ENCODE data around the gene PTPRC. TPM values are rescaled to one million over a fixed set of nuclear protein-coding genes. Genes with fewer than 3 reads are reported as not detected.

The PTPRC gene
- total and polyA plus RNA-seq, 12 donors: 1.0 to 62.7 (median 5.3) TPM

GRCh38 chr1:198711837-198712236 lies 73.0 kb downstream of the PTPRC start:
- no peak for TF ChIP-seq CTCF (IDR thresholded peaks at IDR 0.05)
- WGBS, 2 donors: 74 to 95% methylated on average over 1 of the region's 1 CpG
- no peak for ATAC-seq
- intact Hi-C loops (cut with DNase I): no loop called here
- H3K4me1 ChIP-seq: no peaks in the 10 kb centered on the region
- H3K36me3 ChIP-seq: peaks cover 0 to 94% (median 0%) of the 10 kb centered on the region in 9 donors
- H3K9me3 ChIP-seq: no peaks in the 10 kb centered on the region
- no peak for DNase-seq
- H3K27me3 ChIP-seq: no peaks in the 10 kb centered on the region
- H3K4me3 ChIP-seq: no peak overlapping the region
- no peak overlapping the region for H3K27ac ChIP-seq

- intact Hi-C loops (cut with DNase I): no loop called here
- Histone ChIP-seq H3K27ac (no peak overlapping the region), H3K36me3 (peaks cover 0 to 94% (median 0%) of the 10 kb centered on the region in 9 donors), H3K4me3 (no peak overlapping the region), H3K4me1 (no peaks in the 10 kb centered on the region), H3K27me3 (no peaks in the 10 kb centered on the region), H3K9me3 (no peaks in the 10 kb centered on the region)
- TF ChIP-seq CTCF (IDR thresholded peaks at IDR 0.05): no peak
- ATAC-seq (no peak), DNase-seq (no peak)
Measured at GRCh38 chr1:198713081-198713480, 74.2 kb downstream of the PTPRC start.

- ATAC-seq (no peak), DNase-seq (no peak)
- no peak for TF ChIP-seq CTCF (IDR thresholded peaks at IDR 0.05)
- Histone ChIP-seq H3K27me3 (no peaks in the 10 kb centered on the region), H3K4me1 (no peaks in the 10 kb centered on the region), H3K36me3 (peaks cover 0 to 94% (median 0%) of the 10 kb centered on the region in 9 donors), H3K4me3 (no peak overlapping the region), H3K27ac (no peak overlapping the region), H3K9me3 (no peaks in the 10 kb centered on the region)
- intact Hi-C loops (cut with DNase I): no loop called here
- 74 to 75% methylated on average over 5 of the region's 5 CpGs for WGBS, 2 donors
Measured at GRCh38 chr1:198714271-198714670, 75.4 kb downstream of the PTPRC start.

GRCh38 chr1:198716051-198716450 lies 77.2 kb downstream of the PTPRC start:
- no peaks in the 10 kb centered on the region for H3K9me3 ChIP-seq
- no peak for ATAC-seq
- H3K27me3 ChIP-seq: no peaks in the 10 kb centered on the region
- H3K4me1 ChIP-seq: no peaks in the 10 kb centered on the region
- no peak overlapping the region for H3K4me3 ChIP-seq
- 86 to 89% methylated on average over 5 of the region's 5 CpGs for WGBS, 2 donors
- DNase-seq: no peak
- no peak for TF ChIP-seq CTCF (IDR thresholded peaks at IDR 0.05)
- H3K36me3 ChIP-seq: peaks cover 0 to 94% (median 0%) of the 10 kb centered on the region in 9 donors
- intact Hi-C loops (cut with DNase I): no loop called here
- no peak overlapping the region for H3K27ac ChIP-seq

Measured in heart right ventricle (tissue), 16 donors.